HCT116 (cell line): ENCODE measurements around the gene TNFSF9.

ENCODE experiments used
- CEBPB ChIP-seq: IDR thresholded peaks from 2 replicates; pipeline ENCODE4 v1.6.1; 2012; ENCODE audit warnings: low read depth
- CTCF ChIP-seq, 3 experiments: fragments of 200-600 bp in 1 of 3; sonication (generic) in 1 of 3; IDR thresholded peaks in 2 of 3; conservative IDR thresholded peaks in 1 of 3; 2 replicates each; pipeline ENCODE4 v1.5.1; 2012 to 2017; ENCODE audit warnings: low read depth in 2 of 3, low read length in 2 of 3, antibody characterized with exemption in 1 of 3, borderline replicate concordance in 1 of 3, control low read depth in 1 of 3, mild to moderate bottlenecking in 1 of 3, mixed read lengths in 1 of 3, mixed run types in 1 of 3, moderate library complexity in 1 of 3; ENCODE audit not compliant: insufficient read depth in 1 of 3
- EZH2 ChIP-seq: fragments of 200-600 bp; sonication (generic); IDR thresholded peaks from 2 replicates; pipeline ENCODE4 v1.6.1; 2017; ENCODE audit warnings: antibody characterized with exemption, mixed run types
- EZH2phosphoT487 ChIP-seq: fragments of 200-600 bp; IDR thresholded peaks from 2 replicates; pipeline ENCODE4 v1.6.1; 2018; ENCODE audit warnings: antibody characterized with exemption, borderline replicate concordance
- JUND ChIP-seq: IDR thresholded peaks from 2 replicates; pipeline ENCODE4 v1.6.1; 2012
- POLR2AphosphoS5 ChIP-seq: IDR thresholded peaks from 2 replicates; pipeline ENCODE4 v1.6.1; 2011; ENCODE audit warnings: mild to moderate bottlenecking, low read depth, low read length, moderate library complexity
- RAD21 ChIP-seq: IDR thresholded peaks from 2 replicates; pipeline ENCODE4 v1.6.1; 2012; ENCODE audit warnings: low read depth, mild to moderate bottlenecking
- SP1 ChIP-seq: IDR thresholded peaks from 2 replicates; pipeline ENCODE4 v1.6.1; 2012; ENCODE audit warnings: low read depth
- ZNF274 ChIP-seq: fragments of 200-500 bp; sonication (Bioruptor generic); IDR thresholded peaks from 2 replicates; pipeline ENCODE4 v1.6.1; 2014; ENCODE audit warnings: mild to moderate bottlenecking, low read depth, low read length, inconsistent platforms
- TF ChIP-seq, protein P1 (sequence below): IDR thresholded peaks from 2 replicates; pipeline ENCODE4 v1.6.1; 2012; ENCODE audit warnings: low read depth
- TF ChIP-seq, protein P2 (sequence below): IDR thresholded peaks from 2 replicates; pipeline ENCODE4 v1.6.1; 2012
- TF ChIP-seq, protein P3 (sequence below): IDR thresholded peaks from 2 replicates; pipeline ENCODE4 v1.6.1; 2011; ENCODE audit warnings: mild to moderate bottlenecking, low read length, moderate library complexity; ENCODE audit not compliant: insufficient replicate concordance; ENCODE audit errors: extremely low read depth

DNA sequence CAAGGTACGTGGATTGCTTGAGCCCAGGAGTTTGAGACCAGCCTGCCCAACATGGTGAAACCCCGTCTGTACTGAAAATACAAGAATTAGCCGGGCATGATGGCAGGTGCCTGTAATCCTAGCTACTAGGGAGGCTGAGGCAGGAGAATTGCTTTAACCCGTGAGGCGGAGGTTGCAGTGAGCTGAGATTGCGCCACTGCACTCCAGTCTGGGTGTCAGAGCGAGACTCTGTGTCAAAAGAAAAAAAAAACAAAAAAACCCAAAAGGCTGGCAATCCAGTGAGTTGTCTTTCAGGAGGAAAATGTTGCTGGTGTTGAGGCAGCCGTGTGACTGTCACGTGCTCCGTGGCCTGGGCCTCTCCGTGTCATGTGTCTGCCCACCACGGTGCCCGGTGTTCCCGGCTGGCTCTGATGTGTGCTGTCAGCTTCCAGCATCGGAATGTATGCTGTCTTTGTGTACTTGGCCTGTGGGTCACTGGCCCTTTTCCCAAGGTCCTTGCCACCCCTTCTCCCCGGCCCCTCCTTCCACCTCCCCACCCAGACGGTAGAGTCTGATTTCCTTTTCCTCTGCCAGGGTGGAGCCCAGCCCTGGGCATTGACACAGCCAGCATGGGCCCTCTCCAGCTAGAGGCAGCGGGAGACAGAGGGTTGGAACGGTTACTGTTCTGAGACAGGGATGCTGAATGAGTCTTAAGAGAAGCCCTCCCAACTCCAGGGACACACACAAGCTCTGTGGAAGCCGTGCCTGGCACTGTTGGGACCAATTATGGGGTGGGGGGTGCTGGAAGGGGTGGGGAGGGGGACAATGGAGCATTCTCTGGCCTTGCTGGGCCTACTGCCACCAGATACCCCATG, 21.5 kb upstream of the TNFSF9 start:
- no peak for TF ChIP-seq EZH2phosphoT487
- no peak for TF ChIP-seq CTCF (IDR thresholded peaks at IDR 0.05 in 2 of 3, conservative IDR thresholded peaks at IDR 0.05 in 1 of 3; ENCODE audit: borderline replicate concordance in 1 of 3, insufficient read depth in 1 of 3, low read depth in 2 of 3, low read length in 2 of 3)
- TF ChIP-seq EZH2 = no peak
- no peak for TF ChIP-seq CEBPB
- TF ChIP-seq SP1 = no peak
- TF ChIP-seq, protein P1, sequence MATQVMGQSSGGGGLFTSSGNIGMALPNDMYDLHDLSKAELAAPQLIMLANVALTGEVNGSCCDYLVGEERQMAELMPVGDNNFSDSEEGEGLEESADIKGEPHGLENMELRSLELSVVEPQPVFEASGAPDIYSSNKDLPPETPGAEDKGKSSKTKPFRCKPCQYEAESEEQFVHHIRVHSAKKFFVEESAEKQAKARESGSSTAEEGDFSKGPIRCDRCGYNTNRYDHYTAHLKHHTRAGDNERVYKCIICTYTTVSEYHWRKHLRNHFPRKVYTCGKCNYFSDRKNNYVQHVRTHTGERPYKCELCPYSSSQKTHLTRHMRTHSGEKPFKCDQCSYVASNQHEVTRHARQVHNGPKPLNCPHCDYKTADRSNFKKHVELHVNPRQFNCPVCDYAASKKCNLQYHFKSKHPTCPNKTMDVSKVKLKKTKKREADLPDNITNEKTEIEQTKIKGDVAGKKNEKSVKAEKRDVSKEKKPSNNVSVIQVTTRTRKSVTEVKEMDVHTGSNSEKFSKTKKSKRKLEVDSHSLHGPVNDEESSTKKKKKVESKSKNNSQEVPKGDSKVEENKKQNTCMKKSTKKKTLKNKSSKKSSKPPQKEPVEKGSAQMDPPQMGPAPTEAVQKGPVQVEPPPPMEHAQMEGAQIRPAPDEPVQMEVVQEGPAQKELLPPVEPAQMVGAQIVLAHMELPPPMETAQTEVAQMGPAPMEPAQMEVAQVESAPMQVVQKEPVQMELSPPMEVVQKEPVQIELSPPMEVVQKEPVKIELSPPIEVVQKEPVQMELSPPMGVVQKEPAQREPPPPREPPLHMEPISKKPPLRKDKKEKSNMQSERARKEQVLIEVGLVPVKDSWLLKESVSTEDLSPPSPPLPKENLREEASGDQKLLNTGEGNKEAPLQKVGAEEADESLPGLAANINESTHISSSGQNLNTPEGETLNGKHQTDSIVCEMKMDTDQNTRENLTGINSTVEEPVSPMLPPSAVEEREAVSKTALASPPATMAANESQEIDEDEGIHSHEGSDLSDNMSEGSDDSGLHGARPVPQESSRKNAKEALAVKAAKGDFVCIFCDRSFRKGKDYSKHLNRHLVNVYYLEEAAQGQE = no peak
- TF ChIP-seq, protein P2, sequence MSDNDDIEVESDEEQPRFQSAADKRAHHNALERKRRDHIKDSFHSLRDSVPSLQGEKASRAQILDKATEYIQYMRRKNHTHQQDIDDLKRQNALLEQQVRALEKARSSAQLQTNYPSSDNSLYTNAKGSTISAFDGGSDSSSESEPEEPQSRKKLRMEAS = no peak
- no peak for TF ChIP-seq RAD21
- TF ChIP-seq POLR2AphosphoS5 = no peak
- no peak for TF ChIP-seq ZNF274
- TF ChIP-seq JUND = no peak
- TF ChIP-seq, protein P3, sequence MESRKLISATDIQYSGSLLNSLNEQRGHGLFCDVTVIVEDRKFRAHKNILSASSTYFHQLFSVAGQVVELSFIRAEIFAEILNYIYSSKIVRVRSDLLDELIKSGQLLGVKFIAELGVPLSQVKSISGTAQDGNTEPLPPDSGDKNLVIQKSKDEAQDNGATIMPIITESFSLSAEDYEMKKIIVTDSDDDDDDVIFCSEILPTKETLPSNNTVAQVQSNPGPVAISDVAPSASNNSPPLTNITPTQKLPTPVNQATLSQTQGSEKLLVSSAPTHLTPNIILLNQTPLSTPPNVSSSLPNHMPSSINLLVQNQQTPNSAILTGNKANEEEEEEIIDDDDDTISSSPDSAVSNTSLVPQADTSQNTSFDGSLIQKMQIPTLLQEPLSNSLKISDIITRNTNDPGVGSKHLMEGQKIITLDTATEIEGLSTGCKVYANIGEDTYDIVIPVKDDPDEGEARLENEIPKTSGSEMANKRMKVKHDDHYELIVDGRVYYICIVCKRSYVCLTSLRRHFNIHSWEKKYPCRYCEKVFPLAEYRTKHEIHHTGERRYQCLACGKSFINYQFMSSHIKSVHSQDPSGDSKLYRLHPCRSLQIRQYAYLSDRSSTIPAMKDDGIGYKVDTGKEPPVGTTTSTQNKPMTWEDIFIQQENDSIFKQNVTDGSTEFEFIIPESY = no peak
